Measurements from ENCODE around the gene TMEM88. TPM values are rescaled to one million over a fixed set of nuclear protein-coding genes. Genes with fewer than 3 reads are reported as not detected.

The TMEM88 gene
- total RNA-seq, 2 experiments from 2014 or later = 29.3 to 29.6 TPM

- Mint-ChIP-seq H3K4me3 (peak overlapping the region; percentile 85), H3K36me3 (ENCODE audit: low read depth) (peaks cover 60% of the 10 kb centered on the region), H3K4me1 (ENCODE audit: low read depth) (peaks cover 63% of the 10 kb centered on the region), H3K9me3 (no peaks in the 10 kb centered on the region), H3K27ac (peak overlapping the region; percentile 90), H3K27me3 (peaks cover 10% of the 10 kb centered on the region)
- CTCF ChIA-PET = interaction anchor here (1.1 kb wide), 1 partner anchor 152 kb away, joined by 3 read pairs; no protein-coding TSS in a partner anchor
- no peaks in the 10 kb centered on the region for H3K9me3 ChIP-seq (ENCODE audit: control insufficient read depth in 1 of 2, insufficient read depth in 1 of 2, low read length in 2 of 2)
- peaks cover 86% of the 10 kb centered on the region for H3K4me1 ChIP-seq (ENCODE audit: insufficient read depth, low read length)
- intact Hi-C loops (cut with DNase I, micrococcal nuclease) = loop anchor here (5.0 to 10.0 kb wide), 3 partner anchors 152 to 318 kb away; partner anchors contain the start of genes PER1 (in 1 of the 2), TP53 (in 1 of the 2) and WRAP53 (in 1 of the 2)
- DNase-seq (peak in 3 of 14 experiments; percentile 36 to 60 (median 49)), ATAC-seq (ENCODE audit: poor library complexity) (no peak)
- H3K27ac ChIP-seq (ENCODE audit: low read depth in 1 of 2, low read length in 2 of 2) = peak overlapping the region; percentile 28 to 100
- H3K4me3 ChIP-seq (ENCODE audit: low read length) = no peak overlapping the region
- H3K36me3 ChIP-seq (ENCODE audit: insufficient read depth, low read length) = peaks cover 12% of the 10 kb centered on the region
- TF ChIP-seq CTCF (IDR thresholded peaks at IDR 0.05) = no peak
- no peaks in the 10 kb centered on the region for H3K27me3 ChIP-seq (ENCODE audit: control insufficient read depth in 1 of 2, insufficient read depth in 2 of 2, low read length in 2 of 2)
- POLR2A ChIA-PET = interaction anchor here (0.6 to 10.1 kb wide), 4 partner anchors 12 to 151 kb away, joined by 3 to 79 read pairs (median 3); partner anchors contain the start of genes CYB5D1, NAA38 and RNF227
Measured at GRCh38 chr17:7839190-7839875, 15.5 kb upstream of the TMEM88 start.

GRCh38 chr17:7839876-7840261 is 15.0 kb upstream of the TMEM88 start:
- DNase-seq (peak in 3 of 14 experiments; percentile 35 to 68 (median 46)), ATAC-seq (ENCODE audit: poor library complexity) (no peak)
- Histone ChIP-seq H3K27ac (ENCODE audit: low read depth in 1 of 2, low read length in 2 of 2) (peak overlapping the region; percentile 5 to 100), H3K36me3 (ENCODE audit: insufficient read depth, low read length) (peaks cover 12% of the 10 kb centered on the region), H3K4me1 (ENCODE audit: insufficient read depth, low read length) (peaks cover 88% of the 10 kb centered on the region), H3K27me3 (ENCODE audit: control insufficient read depth in 1 of 2, insufficient read depth in 2 of 2, low read length in 2 of 2) (no peaks in the 10 kb centered on the region), H3K9me3 (ENCODE audit: control insufficient read depth in 1 of 2, insufficient read depth in 1 of 2, low read length in 2 of 2) (no peaks in the 10 kb centered on the region), H3K4me3 (ENCODE audit: low read length) (no peak overlapping the region)
- H3K9me3 Mint-ChIP-seq = no peaks in the 10 kb centered on the region
- peak overlapping the region; percentile 90 for H3K27ac Mint-ChIP-seq
- CTCF ChIA-PET = no interaction called here
- H3K4me1 Mint-ChIP-seq (ENCODE audit: low read depth) = peaks cover 63% of the 10 kb centered on the region
- intact Hi-C loops (cut with DNase I, micrococcal nuclease) = loop anchor here (5.0 to 10.0 kb wide), 6 partner anchors 153 to 605 kb away; partner anchors contain the start of genes DVL2 (in 2 of the 2), PHF23 (in 2 of the 2), TP53 (in 2 of the 2) and WRAP53 (in 2 of the 2)
- no peak for TF ChIP-seq CTCF (IDR thresholded peaks at IDR 0.05)
- peaks cover 10% of the 10 kb centered on the region for H3K27me3 Mint-ChIP-seq
- peak overlapping the region; percentile 85 for H3K4me3 Mint-ChIP-seq
- POLR2A ChIA-PET = interaction anchor here (10.1 kb wide), 1 partner anchor 17 kb away, joined by 79 read pairs; the partner anchor contains the start of genes CYB5D1 and NAA38
- H3K36me3 Mint-ChIP-seq (ENCODE audit: low read depth) = peaks cover 55% of the 10 kb centered on the region

GRCh38 chr17:7840441-7840840 is 14.4 kb upstream of the TMEM88 start:
- Histone ChIP-seq H3K9me3 (ENCODE audit: control insufficient read depth in 1 of 2, insufficient read depth in 1 of 2, low read length in 2 of 2) (no peaks in the 10 kb centered on the region), H3K4me3 (ENCODE audit: low read length) (no peak overlapping the region), H3K36me3 (ENCODE audit: insufficient read depth, low read length) (peaks cover 14% of the 10 kb centered on the region), H3K4me1 (ENCODE audit: insufficient read depth, low read length) (peaks cover 92% of the 10 kb centered on the region), H3K27me3 (ENCODE audit: control insufficient read depth in 1 of 2, insufficient read depth in 2 of 2, low read length in 2 of 2) (no peaks in the 10 kb centered on the region), H3K27ac (ENCODE audit: low read depth in 1 of 2, low read length in 2 of 2) (peak overlapping the region; percentile 100)
- H3K27ac Mint-ChIP-seq = peak overlapping the region; percentile 90
- H3K4me1 Mint-ChIP-seq (ENCODE audit: low read depth) = peaks cover 63% of the 10 kb centered on the region
- H3K9me3 Mint-ChIP-seq = no peaks in the 10 kb centered on the region
- no peak for DNase-seq
- H3K27me3 Mint-ChIP-seq = peaks cover 10% of the 10 kb centered on the region
- peaks cover 49% of the 10 kb centered on the region for H3K36me3 Mint-ChIP-seq (ENCODE audit: low read depth)
- TF ChIP-seq CTCF (IDR thresholded peaks at IDR 0.05) = no peak
- H3K4me3 Mint-ChIP-seq = peak overlapping the region; percentile 85
- CTCF ChIA-PET = interaction anchor here (0.9 to 1.9 kb wide), 3 partner anchors 17 to 148 kb away, joined by 4 to 5 read pairs (median 4); partner anchors contain the start of gene NAA38
- ATAC-seq (ENCODE audit: poor library complexity) = no peak
- POLR2A ChIA-PET = interaction anchor here (10.1 kb wide), 1 partner anchor 16 kb away, joined by 79 read pairs; the partner anchor contains the start of genes CYB5D1 and NAA38
- intact Hi-C loops (cut with DNase I, micrococcal nuclease) = loop anchor here (5.0 to 10.0 kb wide), 4 partner anchors 153 to 606 kb away; partner anchors contain the start of genes DVL2 (in 2 of the 2), PHF23 (in 2 of the 2), POLR2A (in 1 of the 2) and SLC35G6 (in 1 of the 2)
